Loucy (cell line): ENCODE data around the gene JARID2.

Source experiments
- EZH2phosphoT487 ChIP-seq: fragments of 200-600 bp; IDR thresholded peaks from 2 replicates; pipeline ENCODE4 v1.6.1; 2018; ENCODE audit warnings: antibody characterized with exemption, mild to moderate bottlenecking, moderate library complexity, borderline replicate concordance
- TF ChIP-seq, protein P1 (sequence below): fragments of 200-600 bp; sonication (generic); conservative IDR thresholded peaks from 2 replicates; pipeline ENCODE4 v1.5.1; 2014; ENCODE audit warnings: mild to moderate bottlenecking, antibody characterized with exemption, low read length

DNA sequence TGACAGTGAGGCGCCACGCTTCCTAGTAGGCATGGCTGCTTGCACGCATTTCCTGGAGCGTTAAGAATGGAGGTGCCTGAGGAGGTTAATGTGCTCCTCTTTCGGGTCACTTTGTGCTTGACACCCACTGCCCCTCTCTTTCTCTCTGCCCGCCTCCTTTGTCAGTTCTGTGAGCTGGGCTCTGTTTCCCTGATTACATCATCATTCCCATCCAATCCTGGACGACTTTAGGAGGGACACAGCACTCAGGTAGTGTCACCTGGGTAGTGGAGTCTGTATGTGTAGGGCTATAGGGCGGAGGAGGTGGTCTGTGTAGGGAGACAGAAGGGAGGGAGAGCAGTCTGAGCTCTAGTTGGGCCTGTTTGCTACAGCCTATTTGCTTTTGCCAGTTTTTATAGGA is 136.8 kb downstream of the JARID2 start:
- TF ChIP-seq, protein P1, sequence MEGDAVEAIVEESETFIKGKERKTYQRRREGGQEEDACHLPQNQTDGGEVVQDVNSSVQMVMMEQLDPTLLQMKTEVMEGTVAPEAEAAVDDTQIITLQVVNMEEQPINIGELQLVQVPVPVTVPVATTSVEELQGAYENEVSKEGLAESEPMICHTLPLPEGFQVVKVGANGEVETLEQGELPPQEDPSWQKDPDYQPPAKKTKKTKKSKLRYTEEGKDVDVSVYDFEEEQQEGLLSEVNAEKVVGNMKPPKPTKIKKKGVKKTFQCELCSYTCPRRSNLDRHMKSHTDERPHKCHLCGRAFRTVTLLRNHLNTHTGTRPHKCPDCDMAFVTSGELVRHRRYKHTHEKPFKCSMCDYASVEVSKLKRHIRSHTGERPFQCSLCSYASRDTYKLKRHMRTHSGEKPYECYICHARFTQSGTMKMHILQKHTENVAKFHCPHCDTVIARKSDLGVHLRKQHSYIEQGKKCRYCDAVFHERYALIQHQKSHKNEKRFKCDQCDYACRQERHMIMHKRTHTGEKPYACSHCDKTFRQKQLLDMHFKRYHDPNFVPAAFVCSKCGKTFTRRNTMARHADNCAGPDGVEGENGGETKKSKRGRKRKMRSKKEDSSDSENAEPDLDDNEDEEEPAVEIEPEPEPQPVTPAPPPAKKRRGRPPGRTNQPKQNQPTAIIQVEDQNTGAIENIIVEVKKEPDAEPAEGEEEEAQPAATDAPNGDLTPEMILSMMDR: no peak
- no peak for TF ChIP-seq EZH2phosphoT487
